Activated gamma-delta T cell treated with Interleukin-2 at 50 U/mL for 16 hours (primary cell): ENCODE data around the gene ZNF281.

Source experiments
- DNase-seq: peaks from one replicate; pipeline ENCODE4 v3.0.0-alpha.2; 2020

The ZNF281 gene

GRCh38 chr1:200384818-200385390, 24.9 kb downstream of the ZNF281 start:
- DNase-seq, result no peak

GRCh38 chr1:200381256-200381984, 28.4 kb downstream of the ZNF281 start:
- DNase-seq, result no peak

GRCh38 chr1:200380589-200381021, 29.2 kb downstream of the ZNF281 start:
- DNase-seq, result no peak

- no peak for DNase-seq
Observed at GRCh38 chr1:200379940-200380588, 29.8 kb downstream of the ZNF281 start.

- no peak for DNase-seq
Observed at GRCh38 chr1:200379432-200379757, 30.4 kb downstream of the ZNF281 start.

GRCh38 chr1:200378096-200378495, 31.7 kb downstream of the ZNF281 start:
- DNase-seq, result no peak

- no peak for DNase-seq
Observed at GRCh38 chr1:200376528-200376927, 33.3 kb downstream of the ZNF281 start.

- no peak for DNase-seq
Observed at GRCh38 chr1:200374569-200375295, 35.1 kb downstream of the ZNF281 start.

GRCh38 chr1:200373811-200374231, 36.0 kb downstream of the ZNF281 start:
- no peak for DNase-seq

GRCh38 chr1:200372885-200373181, 37.0 kb downstream of the ZNF281 start:
- no peak for DNase-seq

GRCh38 chr1:200372095-200372884, 37.5 kb downstream of the ZNF281 start:
- DNase-seq, result no peak

GRCh38 chr1:200369706-200370105, 40.1 kb downstream of the ZNF281 start:
- DNase-seq, result no peak

- no peak for DNase-seq
Observed at GRCh38 chr1:200369131-200369530, 40.7 kb downstream of the ZNF281 start.

- DNase-seq, result no peak
Observed at GRCh38 chr1:200368556-200368955, 41.3 kb downstream of the ZNF281 start.

GRCh38 chr1:200367841-200368534, 41.8 kb downstream of the ZNF281 start:
- no peak for DNase-seq

- DNase-seq, result no peak
Observed at GRCh38 chr1:200366577-200367253, 43.1 kb downstream of the ZNF281 start.

GRCh38 chr1:200365897-200366426, 43.9 kb downstream of the ZNF281 start:
- DNase-seq, result no peak

- no peak for DNase-seq
Observed at GRCh38 chr1:200364831-200365230, 45.0 kb downstream of the ZNF281 start.

GRCh38 chr1:200364091-200364759, 45.6 kb downstream of the ZNF281 start:
- no peak for DNase-seq

- DNase-seq, result no peak
Observed at GRCh38 chr1:200363264-200363933, 46.4 kb downstream of the ZNF281 start.
